K562 (cell line): ENCODE results near the gene FXYD3. TPM values are rescaled to one million over a fixed set of nuclear protein-coding genes. Genes with fewer than 3 reads are reported as not detected.

Experiments used
- ATAC-seq: fragments of 200-7000 bp; cut with Tn5 transposase; 3 replicates; pipeline ENCODE4 v1.9.1; 2020; ENCODE audit warnings: moderate library complexity
- BruUV-seq: library from RNA; stranded (reverse); fragments of 400-500 nt; replicated peaks from 2 replicates; lab custom pipeline; 2021; lab: Mats Ljungman, UMichigan
- CTCF ChIA-PET: fragments of 300-600 bp; formaldehyde crosslinking; extraction: SDS; loops from one replicate; lab custom pipeline; 2021; ENCODE audit warnings: low intra/inter-chr PET ratio; lab: Yijun Ruan, JAX
- POLR2A ChIA-PET: fragments of 300-600, 350-650 bp; sonication (Branson Sonifier 250); formaldehyde crosslinking; extraction: SDS; loops from one replicate; lab custom pipeline; 2021; ENCODE audit warnings: antibody characterized with exemption, inconsistent platforms; lab: Yijun Ruan, JAX
- DNase-seq, 4 experiments: peaks; one replicate each; pipeline versions ENCODE4 v3.0.0 to v3.0.0-alpha.2; 2011 to 2018; ENCODE audit warnings: low spot score in 3 of 4, mixed read lengths in 3 of 4; ENCODE audit errors: extremely low read depth in 1 of 4
- FAIRE-seq: peaks from 2 replicates; lab custom pipeline; 2011; peaks lifted over from hg19 to GRCh38; lab: Jason Lieb, UNC
- H2AFZ ChIP-seq: 2 replicates; pipeline ENCODE4 v1.6.0; 2011; ENCODE audit warnings: low read depth, low read length, control low read depth, inconsistent platforms
- H3K27ac ChIP-seq: fragments of 200-600 bp; 3 replicates; pipeline ENCODE4 v1.8.0; 2011; ENCODE audit warnings: low read depth, mild to moderate bottlenecking, control low read depth, inconsistent platforms, low read length, moderate library complexity, mixed read lengths; ENCODE audit errors: extremely low read depth
- H3K27me3 ChIP-seq, 2 experiments: fragments of 300-600 bp in 1 of 2; 2 replicates in 1 of 2; 3 replicates in 1 of 2; pipeline versions ENCODE4 v1.6.0 to v1.8.0; 2011; ENCODE audit warnings: inconsistent platforms in 2 of 2, low read length in 2 of 2, mild to moderate bottlenecking in 1 of 2, mixed read lengths in 1 of 2, moderate library complexity in 1 of 2; ENCODE audit not compliant: control insufficient read depth in 2 of 2, insufficient read depth in 2 of 2
- H3K36me3 ChIP-seq: fragments of 300-600 bp; 3 replicates; pipeline ENCODE4 v1.8.0; 2011; ENCODE audit warnings: mild to moderate bottlenecking, low read length, inconsistent platforms; ENCODE audit not compliant: control insufficient read depth, insufficient read depth
- H3K4me1 ChIP-seq, 2 experiments: fragments of 200-600 bp in 1 of 2; replicated peaks in 1 of 2; 2 replicates in 1 of 2; 3 replicates in 1 of 2; pipeline versions ENCODE4 v1.5.1 to v1.8.0; 2011; ENCODE audit warnings: inconsistent platforms in 2 of 2, low read length in 2 of 2, mild to moderate bottlenecking in 1 of 2, mixed read lengths in 1 of 2, moderate library complexity in 1 of 2; ENCODE audit not compliant: control insufficient read depth in 2 of 2, insufficient read depth in 2 of 2
- H3K4me2 ChIP-seq: 2 replicates; pipeline ENCODE4 v1.6.1; 2011; ENCODE audit warnings: low read length, control low read depth, inconsistent platforms, mixed read lengths; ENCODE audit not compliant: insufficient read depth
- H3K4me3 ChIP-seq: fragments of 200-600 bp; sonication (generic), shearing (Covaris generic); 2 replicates; pipeline ENCODE4 v1.5.1; 2016; ENCODE audit warnings: control low read depth, inconsistent platforms
- H3K79me2 ChIP-seq: fragments of 200-600 bp; 3 replicates; pipeline ENCODE4 v1.8.0; 2011; ENCODE audit warnings: low read length, inconsistent platforms; ENCODE audit not compliant: control insufficient read depth, insufficient read depth
- H3K9ac ChIP-seq, 2 experiments: 2 replicates each; pipeline versions ENCODE4 v1.6.0 to v1.6.1; 2011; ENCODE audit warnings: low read depth in 2 of 2, low read length in 2 of 2, control low read depth in 1 of 2, inconsistent platforms in 1 of 2, mild to moderate bottlenecking in 1 of 2, mixed read lengths in 1 of 2; ENCODE audit not compliant: insufficient read depth in 1 of 2
- H3K9me1 ChIP-seq: one replicate; pipeline ENCODE4 v1.6.0; 2011; ENCODE audit warnings: inconsistent platforms, mild to moderate bottlenecking, low read length, moderate library complexity; ENCODE audit not compliant: control insufficient read depth, insufficient read depth
- H3K9me3 ChIP-seq: replicated peaks from 2 replicates; pipeline ENCODE4 v1.5.1; 2011; ENCODE audit warnings: low read depth, low read length, inconsistent platforms; ENCODE audit not compliant: control insufficient read depth, insufficient read depth
- H4K20me1 ChIP-seq: replicated peaks from 2 replicates; pipeline ENCODE4 v1.6.1; 2011; ENCODE audit warnings: low read length, inconsistent platforms, mixed read lengths; ENCODE audit not compliant: control insufficient read depth, insufficient read depth
- NRF1 ChIP-seq, 2 experiments: fragments of 450-650 bp; IDR thresholded peaks in 1 of 2; conservative IDR thresholded peaks in 1 of 2; 2 replicates each; pipeline ENCODE4 v1.6.1; 2014; ENCODE audit warnings: mild to moderate bottlenecking in 2 of 2
- SMAD1 ChIP-seq: fragments of 150-350 bp; IDR thresholded peaks from 2 replicates; pipeline ENCODE4 v1.6.1; 2014; ENCODE audit warnings: low read length, low read depth; ENCODE audit not compliant: partially characterized antibody
- WGBS: fragments of 100-300 bp; shearing (Covaris generic); methylation state at CpG from one replicate; pipeline ENCODE4 v1.1.6; 2016; ENCODE audit warnings: low coverage, mixed read lengths; ENCODE audit not compliant: insufficient coverage; ENCODE audit errors: missing lambda C conversion rate; 5-methylcytosine and 5-hydroxymethylcytosine counted together
- in situ Hi-C: fragments of 300-500 bp; cut with MboI; formaldehyde crosslinking; loops from 4 replicates; pipeline ENCODE4 v1.15.0; 2018; ENCODE audit warnings: inconsistent platforms, mixed read lengths
- intact Hi-C: fragments of 100-400 bp; cut with micrococcal nuclease; formaldehyde crosslinking; loops from 2 replicates; pipeline ENCODE4 v1.14.2; 2022
- polyA plus RNA-seq, 8 experiments: library from polyadenylated mRNA; depleted of rRNA in 4 of 8; stranded (reverse) in 5 of 8; unstranded in 3 of 8; fragments of >200 nt; fragmentation: Nextera tagmentation in 2 of 8; fragmentation: Illumina TruSeq in 1 of 8; extraction: Ambion mirVana in 2 of 8; extraction: Trizol in 1 of 8; gene quantifications; 2 replicates each; pipeline versions ENCODE4 v1.2.1 to v1.2.3, GENCODE V29; 2011 to 2014; ENCODE audit warnings: inconsistent platforms in 1 of 8, missing spikeins in 1 of 8
- total RNA-seq, 7 experiments: library from RNA; depleted of rRNA in 6 of 7; stranded (reverse); fragments of >200 nt in 6 of 7; fragmentation: Illumina TruSeq in 2 of 7; extraction: Trizol in 2 of 7; gene quantifications; 2 replicates each; pipeline versions ENCODE4 v1.2.1 to v1.2.3, GENCODE V29; 2011 to 2021; ENCODE audit warnings: low replicate concordance in 1 of 7

Gene FXYD3
- total and polyA plus RNA-seq, 9 of the 15 experiments (the other 6 are each of a cell fraction or from before 2014, with no cell fraction given), result 0.24 TPM; not detected in 8

DNA sequence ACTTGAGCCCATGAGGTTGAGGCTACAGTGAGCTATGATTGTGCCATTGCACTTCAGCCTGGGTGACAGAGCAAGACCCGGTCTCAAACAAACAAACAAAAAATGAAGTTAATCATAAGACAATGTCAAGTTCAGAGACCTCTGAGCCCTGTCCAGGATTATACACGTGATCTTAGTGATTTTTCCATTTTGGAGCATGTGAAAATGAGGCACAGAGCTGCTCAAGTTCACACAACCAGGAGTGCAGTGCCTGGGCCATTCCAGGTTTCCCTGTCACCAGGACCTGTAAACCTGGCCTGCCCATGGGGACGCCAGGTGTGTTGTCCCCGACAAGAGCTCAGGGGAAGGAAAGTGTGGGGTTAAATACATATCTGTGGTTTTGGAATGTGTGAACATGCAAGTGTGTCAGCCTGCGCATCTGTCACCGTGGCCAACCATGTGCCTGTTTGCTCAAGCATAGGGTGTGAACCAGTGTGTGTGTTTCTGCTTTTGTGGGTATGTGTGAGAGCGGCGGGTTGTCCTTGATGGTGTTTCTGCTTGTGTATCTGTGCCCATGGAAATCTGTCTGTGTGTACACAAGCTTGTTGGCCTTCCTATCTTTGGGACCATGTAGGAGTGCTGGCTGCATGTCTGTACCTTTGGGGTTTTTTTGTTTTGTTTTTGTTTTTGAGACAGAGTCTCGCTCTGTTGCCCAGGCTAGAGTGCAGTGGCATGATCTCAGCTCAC lies 21.5 kb downstream of the FXYD3 start:
- no TSS peak for BruUV-seq
- no peaks in the 10 kb centered on the region for H3K79me2 ChIP-seq
- intact Hi-C loops (loop anchor here (5.0 kb wide), 1 partner anchor 165 kb away; no protein-coding TSS in a partner anchor), in situ Hi-C loops (loop anchor here (10.0 kb wide), 1 partner anchor 302 kb away; no protein-coding TSS in a partner anchor)
- TF ChIP-seq SMAD1, result no peak
- peak in 1 of 2 experiments; percentile 16; a peak in 1 of 4 replicates for TF ChIP-seq NRF1 (conservative IDR thresholded peaks at IDR 0.05 in 1 of 2, IDR thresholded peaks at IDR 0.05 in 1 of 2)
- peaks cover 10 to 45% of the 10 kb centered on the region in 2 experiments for H3K4me1 ChIP-seq
- no peak for ATAC-seq
- WGBS, result 27% methylated on average over 9 of the region's 9 CpGs
- H3K4me2 ChIP-seq, result no peak overlapping the region
- H3K4me3 ChIP-seq, result no peak overlapping the region
- H4K20me1 ChIP-seq, result 0 out of 2 replicates have a peak, but pooled peaks cover 4% of the 10 kb centered on the region
- no peaks in the 10 kb centered on the region for H3K9me1 ChIP-seq
- FAIRE-seq, result peak; percentile 23
- no peak overlapping the region for H3K27ac ChIP-seq
- H3K9me3 ChIP-seq, result no peaks in the 10 kb centered on the region
- no peak for DNase-seq
- CTCF ChIA-PET, result interaction anchor here (1.0 kb wide), 1 partner anchor 70 kb away, joined by 5 read pairs; no protein-coding TSS in a partner anchor
- no peak overlapping the region for H2AFZ ChIP-seq
- POLR2A ChIA-PET, result interaction anchor here (0.6 to 1.0 kb wide), 3 partner anchors 21 to 567 kb away, joined by 3 to 4 read pairs (median 3); partner anchors contain the start of genes FXYD3 and ZBTB32
- H3K9ac ChIP-seq, result 0 out of 4 replicates have a peak overlapping the region, but pooled peaks of 1 of the 2 experiments have one; percentile 46
- H3K27me3 ChIP-seq, result peaks cover 0 to 16% of the 10 kb centered on the region in 2 experiments; a peak in 4 of 5 replicates
- no peaks in the 10 kb centered on the region for H3K36me3 ChIP-seq
